Cardiac muscle cell (in vitro differentiated cells and primary cell): Measurements from ENCODE around the gene SWT1. TPM values are rescaled to one million over a fixed set of nuclear protein-coding genes. Genes with fewer than 3 reads are reported as not detected.
"Not testable (repeated sequence)": the region's sequence is repeated elsewhere in the genome, so short reads cannot be mapped to it uniquely, and the experiment has no call there.

Experiments
- DNase-seq, 2 donors: peaks; one replicate each; pipeline versions ENCODE4 v3.0.0 to v3.0.0-alpha.2; 2010 to 2017; ENCODE audit warnings: low read depth in 1 of 2, low spot score in 1 of 2
- H3K27ac ChIP-seq: fragments of 200-600 bp; sonication (generic); 2 replicates; pipeline ENCODE4 v1.5.1; 2016
- H3K27me3 ChIP-seq: fragments of 200-600 bp; sonication (generic); 2 replicates; pipeline ENCODE4 v1.6.0; 2016; ENCODE audit warnings: control low read depth
- H3K36me3 ChIP-seq: fragments of 200-600 bp; sonication (generic); 2 replicates; pipeline ENCODE4 v1.5.1; 2016; ENCODE audit warnings: control low read depth
- H3K4me1 ChIP-seq: fragments of 200-600 bp; sonication (generic); 2 replicates; pipeline ENCODE4 v1.8.1; 2017; ENCODE audit warnings: low read depth, mild to moderate bottlenecking, mixed run types
- H3K4me3 ChIP-seq: fragments of 200-600 bp; sonication (generic); 2 replicates; pipeline ENCODE4 v1.5.1; 2016; ENCODE audit warnings: mild to moderate bottlenecking
- H3K9me3 ChIP-seq: fragments of 200-600 bp; sonication (generic); 2 replicates; pipeline ENCODE4 v1.5.1; 2017; ENCODE audit warnings: low read depth, mild to moderate bottlenecking, control low read depth
- polyA plus RNA-seq: library from polyadenylated mRNA; unstranded; fragments of >200 nt; fragmentation: Nextera tagmentation; extraction: Ambion mirVana; gene quantifications from 2 replicates; pipeline ENCODE4 v1.2.1, GENCODE V29; 2016
- total RNA-seq: library from RNA; depleted of rRNA; stranded (reverse); fragments of >200 nt; gene quantifications from 2 replicates; pipeline ENCODE4 v1.2.3, GENCODE V29; 2016
- TF ChIP-seq, protein P1 (sequence below): IDR thresholded peaks from 2 replicates; pipeline ENCODE4 v1.5.1; 2012; ENCODE audit warnings: low read depth, mild to moderate bottlenecking, low read length

The SWT1 gene
- total and polyA plus RNA-seq, 2 experiments from 2014 or later: 2.8 to 4.9 TPM

- H3K36me3 ChIP-seq: no peaks in the 10 kb centered on the region
- no peaks in the 10 kb centered on the region for H3K9me3 ChIP-seq
- TF ChIP-seq, protein P1, sequence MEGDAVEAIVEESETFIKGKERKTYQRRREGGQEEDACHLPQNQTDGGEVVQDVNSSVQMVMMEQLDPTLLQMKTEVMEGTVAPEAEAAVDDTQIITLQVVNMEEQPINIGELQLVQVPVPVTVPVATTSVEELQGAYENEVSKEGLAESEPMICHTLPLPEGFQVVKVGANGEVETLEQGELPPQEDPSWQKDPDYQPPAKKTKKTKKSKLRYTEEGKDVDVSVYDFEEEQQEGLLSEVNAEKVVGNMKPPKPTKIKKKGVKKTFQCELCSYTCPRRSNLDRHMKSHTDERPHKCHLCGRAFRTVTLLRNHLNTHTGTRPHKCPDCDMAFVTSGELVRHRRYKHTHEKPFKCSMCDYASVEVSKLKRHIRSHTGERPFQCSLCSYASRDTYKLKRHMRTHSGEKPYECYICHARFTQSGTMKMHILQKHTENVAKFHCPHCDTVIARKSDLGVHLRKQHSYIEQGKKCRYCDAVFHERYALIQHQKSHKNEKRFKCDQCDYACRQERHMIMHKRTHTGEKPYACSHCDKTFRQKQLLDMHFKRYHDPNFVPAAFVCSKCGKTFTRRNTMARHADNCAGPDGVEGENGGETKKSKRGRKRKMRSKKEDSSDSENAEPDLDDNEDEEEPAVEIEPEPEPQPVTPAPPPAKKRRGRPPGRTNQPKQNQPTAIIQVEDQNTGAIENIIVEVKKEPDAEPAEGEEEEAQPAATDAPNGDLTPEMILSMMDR: no peak
- peak in 1 of 2 donors; percentile 86 for DNase-seq
- H3K27ac ChIP-seq: no peak overlapping the region
- no peaks in the 10 kb centered on the region for H3K4me1 ChIP-seq
- no peak overlapping the region for H3K4me3 ChIP-seq
- no peaks in the 10 kb centered on the region for H3K27me3 ChIP-seq
Observed at GRCh38 chr1:185208626-185209180, 51.7 kb downstream of the SWT1 start.

GRCh38 chr1:185209357-185209756 is 52.4 kb downstream of the SWT1 start:
- not testable (repeated sequence) for DNase-seq, H3K4me1 ChIP-seq, H3K9me3 ChIP-seq, H3K4me3 ChIP-seq, H3K36me3 ChIP-seq, H3K27ac ChIP-seq, H3K27me3 ChIP-seq

DNA sequence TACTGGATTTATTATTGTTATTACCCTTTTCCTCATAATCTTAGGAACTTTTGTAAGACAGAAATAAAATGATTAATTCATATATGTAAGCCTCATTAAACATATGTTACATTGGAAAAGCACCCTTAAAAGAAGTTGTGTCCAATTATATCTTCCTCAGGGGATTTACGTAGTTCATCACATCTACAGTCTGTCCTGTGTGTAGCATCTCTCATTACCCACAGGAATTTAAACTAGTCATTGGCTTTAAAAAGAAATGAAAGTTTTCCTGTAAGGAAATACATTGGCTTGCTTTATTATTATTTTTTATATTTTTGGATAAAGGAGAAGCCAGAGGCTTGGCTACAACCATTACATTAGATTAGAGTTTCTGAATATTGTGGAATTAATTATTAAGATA is 56.1 kb downstream of the SWT1 start:
- Histone ChIP-seq H3K9me3 (no peaks in the 10 kb centered on the region), H3K27me3 (no peaks in the 10 kb centered on the region), H3K4me1 (no peaks in the 10 kb centered on the region), H3K36me3 (no peaks in the 10 kb centered on the region), H3K4me3 (no peak overlapping the region), H3K27ac (no peak overlapping the region)
- TF ChIP-seq, protein P1: no peak
- peak in 1 of 2 donors; percentile 35 for DNase-seq

- peak in 1 of 2 donors; percentile 2 for DNase-seq
- no peak overlapping the region for H3K4me3 ChIP-seq
- H3K27me3 ChIP-seq: no peaks in the 10 kb centered on the region
- no peak overlapping the region for H3K27ac ChIP-seq
- H3K36me3 ChIP-seq: no peaks in the 10 kb centered on the region
- H3K9me3 ChIP-seq: no peaks in the 10 kb centered on the region
- TF ChIP-seq, protein P1: no peak
- no peaks in the 10 kb centered on the region for H3K4me1 ChIP-seq
Observed at GRCh38 chr1:185215911-185216310, 58.9 kb downstream of the SWT1 start.

GRCh38 chr1:185224132-185224531 is 67.2 kb downstream of the SWT1 start:
- Histone ChIP-seq H3K27ac (no peak overlapping the region), H3K27me3 (no peaks in the 10 kb centered on the region), H3K4me3 (no peak overlapping the region), H3K9me3 (no peaks in the 10 kb centered on the region), H3K4me1 (no peaks in the 10 kb centered on the region), H3K36me3 (no peaks in the 10 kb centered on the region)
- no peak for DNase-seq
- TF ChIP-seq, protein P1: no peak

- Histone ChIP-seq H3K4me1 (no peaks in the 10 kb centered on the region), H3K27ac (no peak overlapping the region), H3K27me3 (no peaks in the 10 kb centered on the region), H3K36me3 (no peaks in the 10 kb centered on the region), H3K4me3 (no peak overlapping the region), H3K9me3 (no peaks in the 10 kb centered on the region)
- TF ChIP-seq, protein P1: no peak
- no peak for DNase-seq
Observed at GRCh38 chr1:185227161-185227560, 70.2 kb downstream of the SWT1 start.
